Measurements from ENCODE around the gene HINT1.
A peak's percentile ranks its signal among the peaks of the same experiment; 100 is the strongest.

The HINT1 gene

DNA sequence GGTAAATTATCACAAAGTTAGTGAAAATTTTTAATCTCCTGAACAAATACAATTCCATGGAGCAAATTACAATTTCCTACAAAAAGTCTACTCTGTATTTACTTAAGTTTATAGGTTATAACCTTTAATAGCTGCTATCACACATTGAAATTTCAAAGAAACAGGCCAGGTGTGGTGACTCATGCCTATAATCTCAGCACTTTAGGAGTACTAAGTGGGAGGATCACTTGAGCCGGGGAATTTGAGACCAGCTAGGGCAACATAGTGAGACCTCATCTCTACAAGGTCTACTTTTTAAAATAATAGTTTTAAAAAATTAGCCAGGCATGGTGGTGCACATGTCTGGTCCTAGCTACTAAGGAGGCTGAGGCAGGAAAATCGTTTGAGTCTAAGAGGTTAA, 50.3 kb downstream of the HINT1 start:
- H3K4me3 ChIP-seq (ENCODE audit: low read depth, low read length): no peak overlapping the region
- no peak for DNase-seq (ENCODE audit: low read depth)
- TF ChIP-seq, protein P1, sequence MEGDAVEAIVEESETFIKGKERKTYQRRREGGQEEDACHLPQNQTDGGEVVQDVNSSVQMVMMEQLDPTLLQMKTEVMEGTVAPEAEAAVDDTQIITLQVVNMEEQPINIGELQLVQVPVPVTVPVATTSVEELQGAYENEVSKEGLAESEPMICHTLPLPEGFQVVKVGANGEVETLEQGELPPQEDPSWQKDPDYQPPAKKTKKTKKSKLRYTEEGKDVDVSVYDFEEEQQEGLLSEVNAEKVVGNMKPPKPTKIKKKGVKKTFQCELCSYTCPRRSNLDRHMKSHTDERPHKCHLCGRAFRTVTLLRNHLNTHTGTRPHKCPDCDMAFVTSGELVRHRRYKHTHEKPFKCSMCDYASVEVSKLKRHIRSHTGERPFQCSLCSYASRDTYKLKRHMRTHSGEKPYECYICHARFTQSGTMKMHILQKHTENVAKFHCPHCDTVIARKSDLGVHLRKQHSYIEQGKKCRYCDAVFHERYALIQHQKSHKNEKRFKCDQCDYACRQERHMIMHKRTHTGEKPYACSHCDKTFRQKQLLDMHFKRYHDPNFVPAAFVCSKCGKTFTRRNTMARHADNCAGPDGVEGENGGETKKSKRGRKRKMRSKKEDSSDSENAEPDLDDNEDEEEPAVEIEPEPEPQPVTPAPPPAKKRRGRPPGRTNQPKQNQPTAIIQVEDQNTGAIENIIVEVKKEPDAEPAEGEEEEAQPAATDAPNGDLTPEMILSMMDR (IDR thresholded peaks at IDR 0.05; ENCODE audit: low read depth, low read length, missing control alignments): no peak
- in situ Hi-C loops (cut with HindIII; ENCODE audit: low sequenced_read_pairs): no loop called here

DNA sequence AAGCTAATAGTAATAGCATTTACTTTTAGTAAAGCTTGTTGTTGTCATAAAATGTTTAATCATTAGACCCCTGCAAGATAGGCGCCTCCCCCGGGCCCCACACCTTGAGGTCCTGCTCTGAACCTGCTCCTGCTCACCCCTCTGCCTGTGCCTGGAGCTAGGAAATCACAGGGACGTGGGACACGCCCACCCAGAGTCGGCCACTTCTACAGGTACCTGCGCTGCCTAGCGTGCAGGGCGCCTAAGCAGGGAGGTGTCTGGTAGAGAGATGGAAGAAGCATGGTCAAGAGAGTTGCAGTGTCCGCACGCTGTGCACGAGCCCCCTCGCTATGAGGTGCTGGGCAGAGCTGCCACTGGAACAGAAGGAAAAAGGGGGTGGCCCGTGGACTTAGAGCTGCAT, 52.6 kb downstream of the HINT1 start:
- no peak for DNase-seq (ENCODE audit: low read depth)

DNA sequence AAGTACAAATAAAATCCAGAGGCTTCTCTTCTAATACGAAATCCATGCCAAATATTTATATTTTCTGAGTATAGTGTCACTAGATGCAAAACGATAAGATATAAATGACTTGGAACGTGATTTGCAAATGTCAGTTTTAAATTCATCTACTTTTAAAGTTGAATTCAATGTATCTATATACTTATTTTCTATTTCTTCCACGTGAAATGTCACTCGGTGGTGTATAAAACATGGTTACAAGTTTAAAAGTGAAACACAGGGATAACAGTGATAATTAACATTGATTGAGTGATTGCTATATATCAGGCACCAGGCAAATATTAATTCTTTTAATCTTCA, 54.8 kb downstream of the HINT1 start:
- no peak for DNase-seq (ENCODE audit: low read depth)
- H3K4me3 ChIP-seq (ENCODE audit: low read depth, low read length): no peak overlapping the region
- TF ChIP-seq, protein P1 (IDR thresholded peaks at IDR 0.05; ENCODE audit: low read depth, low read length, missing control alignments): no peak
- in situ Hi-C loops (cut with HindIII; ENCODE audit: low sequenced_read_pairs): no loop called here

More for the DNA sequence above, 52.6 kb downstream of the HINT1 start:
- no peak overlapping the region for H3K4me3 ChIP-seq (ENCODE audit: low read depth, low read length)
- in situ Hi-C loops (cut with HindIII; ENCODE audit: low sequenced_read_pairs): no loop called here
- TF ChIP-seq, protein P1 (IDR thresholded peaks at IDR 0.05; ENCODE audit: low read depth, low read length, missing control alignments): no peak

- no peak overlapping the region for H3K4me3 ChIP-seq (ENCODE audit: low read depth, low read length)
- DNase-seq (ENCODE audit: low read depth): peak; percentile 16
- TF ChIP-seq, protein P1 (IDR thresholded peaks at IDR 0.05; ENCODE audit: low read depth, low read length, missing control alignments): peak; percentile 61
- in situ Hi-C loops (cut with HindIII; ENCODE audit: low sequenced_read_pairs): no loop called here
These were observed 55.4 kb downstream of the HINT1 start for GRCh38 chr5:131109540-131110255.
